HepG2 (cell line): ENCODE measurements around the gene CRAMP1. TPM values are rescaled to one million over a fixed set of nuclear protein-coding genes. Genes with fewer than 3 reads are reported as not detected.

Experiments
- CC2D1A ChIP-seq: sonication (generic); formaldehyde crosslinking; IDR thresholded peaks from 2 replicates; pipeline ENCODE4 v1.8.1; 2023; ENCODE audit warnings: mild to moderate bottlenecking, missing genetic modification reagents
- ERF ChIP-seq: IDR thresholded peaks from 2 replicates; pipeline ENCODE4 v1.6.1; 2018; ENCODE audit warnings: missing biosample characterization, missing genetic modification reagents
- GABPA ChIP-seq, 2 experiments: IDR thresholded peaks; 2 replicates each; pipeline ENCODE4 v1.6.1; 2011 to 2016; ENCODE audit warnings: low read depth in 2 of 2, low read length in 1 of 2, missing biosample characterization in 1 of 2, missing genetic modification characterization in 1 of 2
- HHEX ChIP-seq: IDR thresholded peaks from 2 replicates; pipeline ENCODE4 v1.6.1; 2016; ENCODE audit warnings: control low read depth
- IRX3 ChIP-seq: sonication (generic); formaldehyde crosslinking; IDR thresholded peaks from 2 replicates; pipeline ENCODE4 v1.8.1; 2023; ENCODE audit warnings: mild to moderate bottlenecking, low read depth, missing genetic modification reagents, borderline replicate concordance
- KDM3A ChIP-seq: IDR thresholded peaks from 2 replicates; pipeline ENCODE4 v1.6.1; 2018; ENCODE audit warnings: low read depth, missing compliant biosample characterization
- KIAA2018 ChIP-seq: sonication (generic); formaldehyde crosslinking; IDR thresholded peaks from 2 replicates; pipeline ENCODE4 v1.5.0; 2020; ENCODE audit warnings: mild to moderate bottlenecking, missing genetic modification reagents, borderline replicate concordance
- KLF6 ChIP-seq: IDR thresholded peaks from 2 replicates; pipeline ENCODE4 v1.8.0; 2016; ENCODE audit warnings: missing biosample characterization, missing genetic modification reagents
- NCOA5 ChIP-seq: sonication (generic); formaldehyde crosslinking; IDR thresholded peaks from 2 replicates; pipeline ENCODE4 v1.4.0; 2020; ENCODE audit warnings: missing genetic modification reagents
- SOX6 ChIP-seq, 2 experiments: fragments of 450-650 bp in 1 of 2; sonication (generic) in 1 of 2; formaldehyde crosslinking in 1 of 2; IDR thresholded peaks; 2 replicates each; pipeline versions ENCODE4 v1.4.0 to v1.6.1; 2017 to 2020; ENCODE audit warnings: antibody characterized with exemption in 1 of 2, mild to moderate bottlenecking in 1 of 2, missing genetic modification reagents in 1 of 2
- ZNF780A ChIP-seq: sonication (generic); formaldehyde crosslinking; IDR thresholded peaks from 2 replicates; pipeline ENCODE4 v1.8.0; 2022; ENCODE audit warnings: mild to moderate bottlenecking, missing genetic modification reagents, moderate library complexity
- ZNF790 ChIP-seq: sonication (generic); formaldehyde crosslinking; IDR thresholded peaks from 2 replicates; pipeline ENCODE4 v1.8.0; 2022; ENCODE audit warnings: missing genetic modification reagents, mild to moderate bottlenecking, borderline replicate concordance
- polyA plus RNA-seq, 8 experiments: library from polyadenylated mRNA; depleted of rRNA in 3 of 8; stranded (reverse) in 7 of 8; unstranded in 1 of 8; fragments of >200 nt; fragmentation: Illumina TruSeq in 4 of 8; extraction: Trizol in 4 of 8; gene quantifications; 2 replicates each; pipeline versions ENCODE4 v1.2.1 to v1.2.3, GENCODE V29; 2011 to 2016; ENCODE audit warnings: low read depth in 4 of 8, missing spikeins in 1 of 8, mixed read lengths in 1 of 8; ENCODE audit not compliant: insufficient read depth in 1 of 8
- total RNA-seq, 5 experiments: library from RNA; depleted of rRNA; stranded (reverse); fragments of >200 nt; fragmentation: Illumina TruSeq; extraction: Trizol; gene quantifications; 2 replicates each; pipeline ENCODE4 v1.2.3, GENCODE V29; 2016; ENCODE audit warnings: low read depth in 1 of 5
- TF ChIP-seq, protein P1 (sequence below): sonication (generic); formaldehyde crosslinking; IDR thresholded peaks from 2 replicates; pipeline ENCODE4 v1.5.1; 2020; ENCODE audit warnings: mild to moderate bottlenecking, moderate library complexity, missing genetic modification reagents
- TF ChIP-seq, protein P2 (sequence below): sonication (generic); formaldehyde crosslinking; IDR thresholded peaks from 2 replicates; pipeline ENCODE4 v1.4.0; 2020; ENCODE audit warnings: mild to moderate bottlenecking, missing genetic modification reagents
- TF ChIP-seq, protein P3 (sequence below): IDR thresholded peaks from 2 replicates; pipeline ENCODE4 v1.6.1; 2016; ENCODE audit warnings: control low read depth

CRAMP1 gene
- total and polyA plus RNA-seq, 2 of the 13 experiments (the other 11 are each of a cell fraction or from before 2014, with no cell fraction given) = 6.8 to 9.7 TPM

GRCh38 chr16:1705688-1706385 is 93.7 kb downstream of the CRAMP1 start, which contains the start of gene MAPK8IP3 (continued):
- TF ChIP-seq KIAA2018 (CRISPR knock-in tag) (no peak), SOX6 (IDR thresholded peaks at IDR 0.05) (no peak), SOX6 (CRISPR knock-in tag; IDR thresholded peaks at IDR 0.05) (peak; percentile 37; the same call in 1 of the 2 replicates), CC2D1A (no peak), KLF6 (peak; percentile 61; the same call in 1 of the 2 replicates), ZNF790 (CRISPR knock-in tag) (peak; percentile 76; the same call in 1 of the 2 replicates), HHEX (CRISPR knock-in tag) (no peak), NCOA5 (CRISPR knock-in tag) (0 out of 2 replicates have a peak, but pooled peaks have one; percentile 68), KDM3A (no peak), IRX3 (CRISPR knock-in tag) (no peak), ERF (CRISPR knock-in tag) (peak; percentile 84), ZNF780A (CRISPR knock-in tag) (0 out of 2 replicates have a peak, but pooled peaks have one; percentile 12), GABPA (IDR thresholded peaks at IDR 0.05; ENCODE audit: low read depth, low read length) (peak; percentile 100), GABPA (CRISPR knock-in tag; IDR thresholded peaks at IDR 0.05; ENCODE audit: low read depth) (peak; percentile 86)
- TF ChIP-seq, protein P1, sequence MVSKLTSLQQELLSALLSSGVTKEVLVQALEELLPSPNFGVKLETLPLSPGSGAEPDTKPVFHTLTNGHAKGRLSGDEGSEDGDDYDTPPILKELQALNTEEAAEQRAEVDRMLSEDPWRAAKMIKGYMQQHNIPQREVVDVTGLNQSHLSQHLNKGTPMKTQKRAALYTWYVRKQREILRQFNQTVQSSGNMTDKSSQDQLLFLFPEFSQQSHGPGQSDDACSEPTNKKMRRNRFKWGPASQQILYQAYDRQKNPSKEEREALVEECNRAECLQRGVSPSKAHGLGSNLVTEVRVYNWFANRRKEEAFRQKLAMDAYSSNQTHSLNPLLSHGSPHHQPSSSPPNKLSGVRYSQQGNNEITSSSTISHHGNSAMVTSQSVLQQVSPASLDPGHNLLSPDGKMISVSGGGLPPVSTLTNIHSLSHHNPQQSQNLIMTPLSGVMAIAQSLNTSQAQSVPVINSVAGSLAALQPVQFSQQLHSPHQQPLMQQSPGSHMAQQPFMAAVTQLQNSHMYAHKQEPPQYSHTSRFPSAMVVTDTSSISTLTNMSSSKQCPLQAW (CRISPR knock-in tag) = peak; percentile 45; the same call in 1 of the 2 replicates
- TF ChIP-seq, protein P2, sequence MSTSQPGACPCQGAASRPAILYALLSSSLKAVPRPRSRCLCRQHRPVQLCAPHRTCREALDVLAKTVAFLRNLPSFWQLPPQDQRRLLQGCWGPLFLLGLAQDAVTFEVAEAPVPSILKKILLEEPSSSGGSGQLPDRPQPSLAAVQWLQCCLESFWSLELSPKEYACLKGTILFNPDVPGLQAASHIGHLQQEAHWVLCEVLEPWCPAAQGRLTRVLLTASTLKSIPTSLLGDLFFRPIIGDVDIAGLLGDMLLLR (CRISPR knock-in tag) = peak; percentile 70; the same call in 1 of the 2 replicates
- TF ChIP-seq, protein P3, sequence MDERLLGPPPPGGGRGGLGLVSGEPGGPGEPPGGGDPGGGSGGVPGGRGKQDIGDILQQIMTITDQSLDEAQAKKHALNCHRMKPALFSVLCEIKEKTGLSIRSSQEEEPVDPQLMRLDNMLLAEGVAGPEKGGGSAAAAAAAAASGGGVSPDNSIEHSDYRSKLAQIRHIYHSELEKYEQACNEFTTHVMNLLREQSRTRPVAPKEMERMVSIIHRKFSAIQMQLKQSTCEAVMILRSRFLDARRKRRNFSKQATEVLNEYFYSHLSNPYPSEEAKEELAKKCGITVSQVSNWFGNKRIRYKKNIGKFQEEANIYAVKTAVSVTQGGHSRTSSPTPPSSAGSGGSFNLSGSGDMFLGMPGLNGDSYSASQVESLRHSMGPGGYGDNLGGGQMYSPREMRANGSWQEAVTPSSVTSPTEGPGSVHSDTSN = peak; percentile 79
